Stimulated activated CD8-positive, alpha-beta memory T cell treated with anti-CD3 and anti-CD28 coated beads, Interleukin-15, amount 100 ng/mL, for 48 hours (primary cell): ENCODE measurements around the gene ATP10A.
"Not testable (repeated sequence)": the region's sequence is repeated elsewhere in the genome, so short reads cannot be mapped to it uniquely, and the experiment has no call there.

Experiments used
- DNase-seq, 2 donors: peaks; one replicate each; pipeline ENCODE4 v3.0.0-alpha.2; 2020; ENCODE audit warnings: low read depth in 2 of 2

Gene ATP10A

GRCh38 chr15:25649390-25649789 is 213.7 kb downstream of the ATP10A start:
- no peak for DNase-seq

GRCh38 chr15:25643120-25643519 is 220.0 kb downstream of the ATP10A start:
- DNase-seq: no peak

GRCh38 chr15:25641762-25642161 is 221.4 kb downstream of the ATP10A start:
- no peak for DNase-seq

- no peak for DNase-seq
These were observed 221.8 kb downstream of the ATP10A start for GRCh38 chr15:25641361-25641760.

GRCh38 chr15:25640959-25641358 is 222.2 kb downstream of the ATP10A start:
- DNase-seq: not testable (repeated sequence)

- DNase-seq: no peak
These were observed 222.7 kb downstream of the ATP10A start for GRCh38 chr15:25640381-25640780.

GRCh38 chr15:25636486-25636885 is 226.6 kb downstream of the ATP10A start:
- DNase-seq: not testable (repeated sequence)

GRCh38 chr15:25635191-25635590 is 227.9 kb downstream of the ATP10A start:
- DNase-seq: no peak

GRCh38 chr15:25633862-25634261 is 229.3 kb downstream of the ATP10A start:
- no peak for DNase-seq

- no peak for DNase-seq
These were observed 231.2 kb downstream of the ATP10A start for GRCh38 chr15:25631971-25632370.
